PC-9 (cell line): ENCODE measurements around the gene ZNF30. TPM values are rescaled to one million over a fixed set of nuclear protein-coding genes. Genes with fewer than 3 reads are reported as not detected.

Source experiments
- BruUV-seq: library from RNA; stranded (reverse); fragments of 400-500 nt; replicated peaks from 2 replicates; lab custom pipeline; 2021; lab: Mats Ljungman, UMichigan
- CTCF ChIA-PET: fragments of 300-600 bp; sonication (Branson Sonifier 250); formaldehyde crosslinking; loops from one replicate; lab custom pipeline; 2022; ENCODE audit warnings: antibody characterized with exemption; lab: Charles Lee
- POLR2A ChIA-PET: fragments of 300-600 bp; sonication (Branson Sonifier 250); formaldehyde crosslinking; loops from one replicate; lab custom pipeline; 2022; ENCODE audit warnings: antibody characterized with exemption; ENCODE audit not compliant: unreplicated experiment; lab: Charles Lee
- DNase-seq, 2 experiments: peaks; one replicate each; pipeline versions ENCODE4 v3.0.0 to v3.0.0-alpha.2; 2015 to 2022; ENCODE audit warnings: mixed read lengths in 1 of 2
- H2AFZ ChIP-seq: fragments of 200-600 bp; sonication (generic); 2 replicates; pipeline ENCODE4 v1.8.1; 2017; ENCODE audit warnings: antibody characterized with exemption
- H3F3A ChIP-seq: fragments of 200-600 bp; sonication (generic); 2 replicates; pipeline ENCODE4 v1.8.1; 2017; ENCODE audit warnings: antibody characterized with exemption, mild to moderate bottlenecking, low read depth; ENCODE audit not compliant: insufficient read depth
- H3K27ac ChIP-seq: fragments of 200-600 bp; sonication (generic); 2 replicates; pipeline ENCODE4 v1.6.1; 2016; ENCODE audit warnings: mixed run types
- H3K27me3 ChIP-seq: fragments of 200-600 bp; sonication (generic); 2 replicates; pipeline ENCODE4 v1.6.1; 2016; ENCODE audit warnings: low read depth, mixed run types; ENCODE audit not compliant: insufficient read depth
- H3K36me3 ChIP-seq: fragments of 200-600 bp; sonication (generic); 2 replicates; pipeline ENCODE4 v1.6.1; 2016; ENCODE audit warnings: low read depth, mixed run types
- H3K4me1 ChIP-seq: fragments of 200-600 bp; sonication (generic); replicated peaks from 2 replicates; pipeline ENCODE4 v1.6.1; 2016; ENCODE audit warnings: mixed run types; ENCODE audit not compliant: insufficient read depth
- H3K4me2 ChIP-seq: fragments of 200-600 bp; sonication (generic); 2 replicates; pipeline ENCODE4 v1.6.1; 2017; ENCODE audit warnings: mixed run types
- H3K4me3 ChIP-seq: fragments of 200-600 bp; sonication (generic); 2 replicates; pipeline ENCODE4 v1.6.1; 2016; ENCODE audit warnings: mixed run types
- H3K79me2 ChIP-seq: fragments of 200-600 bp; sonication (generic); 2 replicates; pipeline ENCODE4 v1.6.1; 2017; ENCODE audit warnings: low read depth, mixed run types
- H3K9me2 ChIP-seq: fragments of 200-600 bp; sonication (generic); 2 replicates; pipeline ENCODE4 v1.8.1; 2017; ENCODE audit warnings: mild to moderate bottlenecking; ENCODE audit not compliant: insufficient read depth
- H3K9me3 ChIP-seq: fragments of 200-600 bp; sonication (generic); 2 replicates; pipeline ENCODE4 v1.8.1; 2016; ENCODE audit warnings: low read depth; ENCODE audit not compliant: insufficient read depth
- H4K20me1 ChIP-seq: fragments of 200-600 bp; sonication (generic); 2 replicates; pipeline ENCODE4 v1.8.1; 2017; ENCODE audit not compliant: insufficient read depth
- CTCF ChIP-seq: fragments of 200-600 bp; sonication (generic); conservative IDR thresholded peaks from 2 replicates; pipeline ENCODE4 v1.6.1; 2017; ENCODE audit warnings: mixed run types, antibody characterized with exemption, mild to moderate bottlenecking, moderate library complexity
- EZH2 ChIP-seq: fragments of 200-600 bp; sonication (generic); IDR thresholded peaks from 2 replicates; pipeline ENCODE4 v1.8.0; 2017; ENCODE audit warnings: antibody characterized with exemption, low read depth
- intact Hi-C: fragments of 100-400 bp; cut with micrococcal nuclease; formaldehyde crosslinking; loops from one replicate; pipeline ENCODE4 v1.10.0; 2022; ENCODE audit not compliant: unreplicated experiment
- total RNA-seq: library from RNA; stranded (reverse); gene quantifications from 2 replicates; pipeline ENCODE4 v1.2.3, GENCODE V29; 2021

ZNF30 gene
- total RNA-seq, 1 experiment from 2014 or later = 1.3 TPM

GRCh38 chr19:34972163-34972705, 45.5 kb downstream of the ZNF30 start:
- no peak for DNase-seq
- no TSS peak for BruUV-seq
- H3K4me1 ChIP-seq = no peaks in the 10 kb centered on the region
- H3K27me3 ChIP-seq = peaks cover 55% of the 10 kb centered on the region
- no peak overlapping the region for H3K4me2 ChIP-seq
- H3F3A ChIP-seq = no peaks in the 10 kb centered on the region
- intact Hi-C loops = loop anchor here (2.0 to 10.0 kb wide), 4 partner anchors 95 to 745 kb away; partner anchors contain the start of genes FXYD3 and FXYD7
- no peaks in the 10 kb centered on the region for H4K20me1 ChIP-seq
- peaks cover 16% of the 10 kb centered on the region for H3K9me3 ChIP-seq
- H3K79me2 ChIP-seq = no peaks in the 10 kb centered on the region
- no peak overlapping the region for H2AFZ ChIP-seq
- H3K27ac ChIP-seq = no peak overlapping the region
- H3K9me2 ChIP-seq = no peaks in the 10 kb centered on the region
- no peaks in the 10 kb centered on the region for H3K36me3 ChIP-seq
- ChIA-PET POLR2A (no interaction called here), CTCF (interaction anchor here (0.5 kb wide), 1 partner anchor 118 kb away, joined by 5 read pairs; no protein-coding TSS in a partner anchor)
- TF ChIP-seq EZH2 = no peak
- no peak for TF ChIP-seq CTCF
- no peak overlapping the region for H3K4me3 ChIP-seq

GRCh38 chr19:34974646-34975045, 47.9 kb downstream of the ZNF30 start:
- no peak overlapping the region for H3K4me3 ChIP-seq
- peaks cover 44% of the 10 kb centered on the region for H3K27me3 ChIP-seq
- ChIA-PET POLR2A (no interaction called here), CTCF (no interaction called here)
- no peaks in the 10 kb centered on the region for H4K20me1 ChIP-seq
- peaks cover 8% of the 10 kb centered on the region for H3K9me3 ChIP-seq
- no peaks in the 10 kb centered on the region for H3K4me1 ChIP-seq
- no peak overlapping the region for H2AFZ ChIP-seq
- no peaks in the 10 kb centered on the region for H3K9me2 ChIP-seq
- no peak for TF ChIP-seq CTCF
- TF ChIP-seq EZH2 = no peak
- no TSS peak for BruUV-seq
- intact Hi-C loops = loop anchor here (5.0 to 10.0 kb wide), 3 partner anchors 93 to 168 kb away; partner anchors contain the start of genes FXYD3 and FXYD7
- H3K36me3 ChIP-seq = no peaks in the 10 kb centered on the region
- H3F3A ChIP-seq = 0 out of 2 replicates have a peak, but pooled peaks cover 1% of the 10 kb centered on the region
- DNase-seq = no peak
- H3K27ac ChIP-seq = no peak overlapping the region
- H3K4me2 ChIP-seq = no peak overlapping the region
- no peaks in the 10 kb centered on the region for H3K79me2 ChIP-seq

GRCh38 chr19:34975056-34975455, 48.4 kb downstream of the ZNF30 start:
- no peak overlapping the region for H3K4me2 ChIP-seq

More at GRCh38 chr19:34975056-34975455, 48.4 kb downstream of the ZNF30 start:
- intact Hi-C loops = loop anchor here (10.0 kb wide), 1 partner anchor 140 kb away; the partner anchor contains the start of gene FXYD3
- CTCF ChIA-PET = no interaction called here
- Histone ChIP-seq H3K27ac (no peak overlapping the region), H3K4me3 (no peak overlapping the region), H3K79me2 (no peaks in the 10 kb centered on the region), H3K27me3 (peaks cover 44% of the 10 kb centered on the region), H3K4me1 (no peaks in the 10 kb centered on the region), H4K20me1 (no peaks in the 10 kb centered on the region), H3K9me3 (peaks cover 8% of the 10 kb centered on the region), H3F3A (0 out of 2 replicates have a peak, but pooled peaks cover 3% of the 10 kb centered on the region), H2AFZ (no peak overlapping the region), H3K36me3 (no peaks in the 10 kb centered on the region), H3K9me2 (no peaks in the 10 kb centered on the region)
- no peak for DNase-seq
- no TSS peak for BruUV-seq
- POLR2A ChIA-PET = no interaction called here
- TF ChIP-seq CTCF (no peak), EZH2 (no peak)
